ENCODE measurements around the gene ETHE1. TPM values are rescaled to one million over a fixed set of nuclear protein-coding genes. Genes with fewer than 3 reads are reported as not detected.

ETHE1 gene
- total RNA-seq (2022; extraction: Qiagen RNA extraction; ENCODE audit: low read depth) = 50.5 to 52.8 TPM (median 51.5 TPM) in 5 replicates

GRCh38 chr19:43526884-43527859, at the start of gene ETHE1:
TSS of gene ETHE1 (minus strand) at chr19:43527201. CDS start at chr19:43527177, 24 bp downstream.

GRCh38 chr19:43575156-43575950, 48.4 kb upstream of the ETHE1 start, which contains the start of the genes PINLYP and XRCC1:
TSS of gene PINLYP (plus strand) at chr19:43575801. CDS start at chr19:43577192, 1,391 bp downstream.
TSS of gene XRCC1 (minus strand) at chr19:43575527. CDS start at chr19:43575458, 69 bp downstream.

GRCh38 chr19:43532962-43533545, 6.1 kb upstream of the ETHE1 start, which contains the start of gene ZNF575:
TSS of gene ZNF575 (plus strand) at chr19:43533188. CDS start at chr19:43534423, 1,235 bp downstream.

GRCh38 chr19:43504426-43505185, 22.4 kb downstream of the ETHE1 start, which contains the start of gene PHLDB3:
TSS of gene PHLDB3 (minus strand) at chr19:43504746. CDS start at chr19:43504118, 628 bp downstream.

GRCh38 chr19:43465468-43466120, 61.4 kb downstream of the ETHE1 start, which contains the start of gene LYPD3:
TSS of gene LYPD3 (minus strand) at chr19:43465608. CDS start at chr19:43465571, 37 bp downstream.

Other genes starting within 250 kb of the ETHE1 start
- 0.16 to 0.25 TPM (median 0.21 TPM) in 4 of 5 replicates, not detected in the other for gene CD177, start 173.5 kb downstream of the ETHE1 start, total RNA-seq (2022; extraction: Qiagen RNA extraction; ENCODE audit: low read depth)
- not detected in 5 replicates for gene TEX101, start 112.3 kb downstream of the ETHE1 start, total RNA-seq (2022; extraction: Qiagen RNA extraction; ENCODE audit: low read depth)
- 0.45 to 1.2 TPM (median 0.58 TPM) in 5 replicates for gene LYPD3, start 61.6 kb downstream of the ETHE1 start, total RNA-seq (2022; extraction: Qiagen RNA extraction; ENCODE audit: low read depth)
- gene PHLDB3, start 22.5 kb downstream of the ETHE1 start, total RNA-seq (2022; extraction: Qiagen RNA extraction; ENCODE audit: low read depth) = 8.5 to 13.2 TPM (median 9.7 TPM) in 5 replicates
- 1.4 to 2.6 TPM (median 1.9 TPM) in 5 replicates for gene ZNF575, start 6.0 kb upstream of the ETHE1 start, total RNA-seq (2022; extraction: Qiagen RNA extraction; ENCODE audit: low read depth)
- gene XRCC1, start 48.3 kb upstream of the ETHE1 start, total RNA-seq (2022; extraction: Qiagen RNA extraction; ENCODE audit: low read depth) = 27.8 to 35.5 TPM (median 28.8 TPM) in 5 replicates
- 0.22 to 0.55 TPM (median 0.30 TPM) in 5 replicates for gene PINLYP, start 48.6 kb upstream of the ETHE1 start, total RNA-seq (2022; extraction: Qiagen RNA extraction; ENCODE audit: low read depth)
- gene IRGQ, start 68.9 kb upstream of the ETHE1 start, total RNA-seq (2022; extraction: Qiagen RNA extraction; ENCODE audit: low read depth) = 5.9 to 7.4 TPM (median 6.6 TPM) in 5 replicates
- gene ZNF576, start 69.4 kb upstream of the ETHE1 start, total RNA-seq (2022; extraction: Qiagen RNA extraction; ENCODE audit: low read depth) = 15.5 to 22.4 TPM (median 21.0 TPM) in 5 replicates
- 0.61 to 1.4 TPM (median 0.85 TPM) in 5 replicates for gene SRRM5, start 84.9 kb upstream of the ETHE1 start, total RNA-seq (2022; extraction: Qiagen RNA extraction; ENCODE audit: low read depth)
- 46.5 to 64.2 TPM (median 58.3 TPM) in 5 replicates for gene ZNF428, start 92.4 kb upstream of the ETHE1 start, total RNA-seq (2022; extraction: Qiagen RNA extraction; ENCODE audit: low read depth)
- 7.6 to 10.8 TPM (median 8.5 TPM) in 5 replicates for gene CADM4, start 112.6 kb upstream of the ETHE1 start, total RNA-seq (2022; extraction: Qiagen RNA extraction; ENCODE audit: low read depth)
- gene PLAUR, start 143.0 kb upstream of the ETHE1 start, total RNA-seq (2022; extraction: Qiagen RNA extraction; ENCODE audit: low read depth) = 111 to 140 TPM (median 128 TPM) in 5 replicates
- gene IRGC, start 188.9 kb upstream of the ETHE1 start, total RNA-seq (2022; extraction: Qiagen RNA extraction; ENCODE audit: low read depth) = not detected in 5 replicates
- 45.3 to 77.8 TPM (median 63.7 TPM) in 5 replicates for gene SMG9, start 227.8 kb upstream of the ETHE1 start, total RNA-seq (2022; extraction: Qiagen RNA extraction; ENCODE audit: low read depth)